HCT116 (cell line): ENCODE measurements around the gene LAMA1. TPM values are rescaled to one million over a fixed set of nuclear protein-coding genes. Genes with fewer than 3 reads are reported as not detected.

Source experiments
- ATAC-seq: fragments of 200-7000 bp; cut with Tn5 transposase; 2 replicates; pipeline ENCODE4 v1.9.1; 2020; ENCODE audit warnings: mild to moderate bottlenecking, moderate library complexity
- BruUV-seq: library from RNA; stranded (reverse); fragments of 400-500 nt; replicated peaks from 2 replicates; lab custom pipeline; 2021; lab: Mats Ljungman, UMichigan
- CTCF ChIA-PET: fragments of 300-600 bp; sonication (Branson Sonifier 250); formaldehyde crosslinking; loops from one replicate; lab custom pipeline; 2021; ENCODE audit warnings: antibody characterized with exemption; lab: Charles Lee
- POLR2A ChIA-PET: fragments of 300-600, 350-600 bp; sonication (Branson Sonifier 250); formaldehyde crosslinking; loops from one replicate; lab custom pipeline; 2021; ENCODE audit warnings: antibody characterized with exemption; lab: Charles Lee
- RAD21 ChIA-PET, 2 experiments: fragments of 300-600 bp; sonication (Branson Sonifier 250); formaldehyde crosslinking; loops; one replicate each; lab custom pipeline; 2023; ENCODE audit warnings: low total read pairs in 2 of 2; ENCODE audit not compliant: uncharacterized antibody in 2 of 2, unreplicated experiment in 2 of 2, low non-redundant PET in 1 of 2; lab: Charles Lee
- DNase-seq: peaks from one replicate; pipeline ENCODE4 v3.0.0-alpha.2; 2010; ENCODE audit warnings: low read depth, low spot score
- H2AFZ ChIP-seq: fragments of 200-600 bp; shearing (Covaris generic), sonication (generic); 2 replicates; pipeline ENCODE4 v1.6.1; 2017; ENCODE audit warnings: low read depth, mixed run types, mixed read lengths, antibody characterized with exemption, low read length; ENCODE audit not compliant: poor library complexity, severe bottlenecking
- H3K27ac ChIP-seq: 2 replicates; pipeline ENCODE4 v1.5.1; 2012; ENCODE audit warnings: low read depth, low read length
- H3K27me3 ChIP-seq: fragments of 200-600 bp; sonication (generic); 2 replicates; pipeline ENCODE4 v1.6.1; 2016; ENCODE audit warnings: mixed run types, low read length, mixed read lengths; ENCODE audit not compliant: insufficient read depth
- H3K36me3 ChIP-seq, 2 experiments: fragments of 200-500 bp in 1 of 2; fragments of 200-600 bp in 1 of 2; sonication (Bioruptor generic) in 1 of 2; sonication (generic) in 1 of 2; 2 replicates each; pipeline versions ENCODE4 v1.5.1 to v1.6.1; 2014 to 2016; ENCODE audit warnings: low read length in 2 of 2, inconsistent platforms in 1 of 2, mixed read lengths in 1 of 2, mixed run types in 1 of 2; ENCODE audit not compliant: insufficient read depth in 2 of 2, control insufficient read depth in 1 of 2
- H3K4me1 ChIP-seq, 2 experiments: fragments of 200-600 bp in 1 of 2; sonication (generic) in 1 of 2; 2 replicates each; pipeline versions ENCODE4 v1.5.1 to v1.6.1; 2012 to 2017; ENCODE audit warnings: low read length in 2 of 2, inconsistent platforms in 1 of 2, mild to moderate bottlenecking in 1 of 2, mixed read lengths in 1 of 2, mixed run types in 1 of 2, moderate library complexity in 1 of 2; ENCODE audit not compliant: insufficient read depth in 2 of 2, control insufficient read depth in 1 of 2
- H3K4me2 ChIP-seq: fragments of 200-600 bp; sonication (generic); 2 replicates; pipeline ENCODE4 v1.6.1; 2017; ENCODE audit warnings: mixed run types, low read length, mixed read lengths
- H3K4me3 ChIP-seq, 2 experiments: fragments of 200-600 bp in 1 of 2; sonication (generic) in 1 of 2; replicated peaks in 1 of 2; 2 replicates each; pipeline ENCODE4 v1.5.1; 2011 to 2016; ENCODE audit warnings: low read length in 2 of 2, control low read depth in 1 of 2, low read depth in 1 of 2, mild to moderate bottlenecking in 1 of 2, mixed read lengths in 1 of 2, mixed run types in 1 of 2
- H3K79me2 ChIP-seq: fragments of 200-600 bp; sonication (generic); 2 replicates; pipeline ENCODE4 v1.6.1; 2017; ENCODE audit warnings: mild to moderate bottlenecking, mixed run types, low read length, moderate library complexity, mixed read lengths; ENCODE audit not compliant: insufficient read depth
- H3K9ac ChIP-seq: fragments of 200-600 bp; sonication (generic); 2 replicates; pipeline ENCODE4 v1.6.1; 2016; ENCODE audit warnings: low read length, mixed read lengths
- H3K9me2 ChIP-seq: fragments of 200-600 bp; sonication (generic), shearing (Covaris generic); 2 replicates; pipeline ENCODE4 v1.6.1; 2017; ENCODE audit warnings: mixed run types, mild to moderate bottlenecking, moderate library complexity; ENCODE audit not compliant: insufficient read depth
- H3K9me3 ChIP-seq, 2 experiments: fragments of 200-500 bp in 1 of 2; fragments of 200-600 bp in 1 of 2; sonication (Bioruptor generic) in 1 of 2; sonication (generic) in 1 of 2; 2 replicates each; pipeline ENCODE4 v1.6.1; 2014 to 2017; ENCODE audit warnings: low read length in 2 of 2, mixed read lengths in 2 of 2, inconsistent platforms in 1 of 2, low read depth in 1 of 2, mild to moderate bottlenecking in 1 of 2, mixed run types in 1 of 2, moderate library complexity in 1 of 2; ENCODE audit not compliant: control insufficient read depth in 1 of 2, insufficient read depth in 1 of 2
- H4K20me1 ChIP-seq: fragments of 200-600 bp; sonication (generic), shearing (Covaris generic); 2 replicates; pipeline ENCODE4 v1.6.1; 2017; ENCODE audit warnings: mixed run types, mild to moderate bottlenecking, moderate library complexity; ENCODE audit not compliant: insufficient read depth
- CBX3 ChIP-seq: IDR thresholded peaks from 2 replicates; pipeline ENCODE4 v1.6.1; 2012; ENCODE audit warnings: low read depth
- CTCF ChIP-seq, 3 experiments: fragments of 200-600 bp in 1 of 3; sonication (generic) in 1 of 3; IDR thresholded peaks in 2 of 3; conservative IDR thresholded peaks in 1 of 3; 2 replicates each; pipeline ENCODE4 v1.5.1; 2012 to 2017; ENCODE audit warnings: low read depth in 2 of 3, low read length in 2 of 3, antibody characterized with exemption in 1 of 3, borderline replicate concordance in 1 of 3, control low read depth in 1 of 3, mild to moderate bottlenecking in 1 of 3, mixed read lengths in 1 of 3, mixed run types in 1 of 3, moderate library complexity in 1 of 3; ENCODE audit not compliant: insufficient read depth in 1 of 3
- EGR1 ChIP-seq: IDR thresholded peaks from 2 replicates; pipeline ENCODE4 v1.6.1; 2012; ENCODE audit warnings: low read depth
- ELF1 ChIP-seq: IDR thresholded peaks from 2 replicates; pipeline ENCODE4 v1.6.1; 2012; ENCODE audit warnings: low read depth, borderline replicate concordance
- EZH2 ChIP-seq: fragments of 200-600 bp; sonication (generic); IDR thresholded peaks from 2 replicates; pipeline ENCODE4 v1.6.1; 2017; ENCODE audit warnings: antibody characterized with exemption, mixed run types
- EZH2phosphoT487 ChIP-seq: fragments of 200-600 bp; IDR thresholded peaks from 2 replicates; pipeline ENCODE4 v1.6.1; 2018; ENCODE audit warnings: antibody characterized with exemption, borderline replicate concordance
- POLR2A ChIP-seq: IDR thresholded peaks from 2 replicates; pipeline ENCODE4 v1.7.0; 2011; ENCODE audit warnings: borderline replicate concordance; ENCODE audit not compliant: insufficient read depth, insufficient read length; ENCODE audit errors: extremely low read depth
- RAD21 ChIP-seq: IDR thresholded peaks from 2 replicates; pipeline ENCODE4 v1.6.1; 2012; ENCODE audit warnings: low read depth, mild to moderate bottlenecking
- SRF ChIP-seq: IDR thresholded peaks from 2 replicates; pipeline ENCODE4 v1.6.1; 2012; ENCODE audit warnings: low read depth
- TCF7L2 ChIP-seq: IDR thresholded peaks from 2 replicates; pipeline ENCODE4 v1.7.0; 2011; ENCODE audit warnings: borderline replicate concordance, inconsistent platforms; ENCODE audit not compliant: insufficient read depth, insufficient read length; ENCODE audit errors: extremely low read depth
- YY1 ChIP-seq: IDR thresholded peaks from 2 replicates; pipeline ENCODE4 v1.6.1; 2011; ENCODE audit warnings: low read length, low read depth, moderate library complexity, mild to moderate bottlenecking; ENCODE audit not compliant: insufficient replicate concordance; ENCODE audit errors: extremely low read depth
- ZFX ChIP-seq: fragments of 450-650 bp; IDR thresholded peaks from 2 replicates; pipeline ENCODE4 v1.6.1; 2017
- ZNF274 ChIP-seq: fragments of 200-500 bp; sonication (Bioruptor generic); IDR thresholded peaks from 2 replicates; pipeline ENCODE4 v1.6.1; 2014; ENCODE audit warnings: mild to moderate bottlenecking, low read depth, low read length, inconsistent platforms
- intact Hi-C: fragments of 100-400 bp; cut with micrococcal nuclease; formaldehyde crosslinking; loops from 2 replicates; pipeline ENCODE4 v1.10.0; 2022
- total RNA-seq: library from RNA; stranded (reverse); gene quantifications from one replicate; pipeline ENCODE4 v1.2.1, GENCODE V29; 2021; ENCODE audit not compliant: unreplicated experiment
- TF ChIP-seq, protein P1 (sequence below): IDR thresholded peaks from 2 replicates; pipeline ENCODE4 v1.6.1; 2012
- TF ChIP-seq, protein P2 (sequence below): IDR thresholded peaks from 2 replicates; pipeline ENCODE4 v1.6.1; 2011; ENCODE audit warnings: mild to moderate bottlenecking, low read length, moderate library complexity; ENCODE audit not compliant: insufficient replicate concordance; ENCODE audit errors: extremely low read depth

Gene LAMA1
- total RNA-seq, 1 experiment from 2014 or later: 0.05 TPM

DNA sequence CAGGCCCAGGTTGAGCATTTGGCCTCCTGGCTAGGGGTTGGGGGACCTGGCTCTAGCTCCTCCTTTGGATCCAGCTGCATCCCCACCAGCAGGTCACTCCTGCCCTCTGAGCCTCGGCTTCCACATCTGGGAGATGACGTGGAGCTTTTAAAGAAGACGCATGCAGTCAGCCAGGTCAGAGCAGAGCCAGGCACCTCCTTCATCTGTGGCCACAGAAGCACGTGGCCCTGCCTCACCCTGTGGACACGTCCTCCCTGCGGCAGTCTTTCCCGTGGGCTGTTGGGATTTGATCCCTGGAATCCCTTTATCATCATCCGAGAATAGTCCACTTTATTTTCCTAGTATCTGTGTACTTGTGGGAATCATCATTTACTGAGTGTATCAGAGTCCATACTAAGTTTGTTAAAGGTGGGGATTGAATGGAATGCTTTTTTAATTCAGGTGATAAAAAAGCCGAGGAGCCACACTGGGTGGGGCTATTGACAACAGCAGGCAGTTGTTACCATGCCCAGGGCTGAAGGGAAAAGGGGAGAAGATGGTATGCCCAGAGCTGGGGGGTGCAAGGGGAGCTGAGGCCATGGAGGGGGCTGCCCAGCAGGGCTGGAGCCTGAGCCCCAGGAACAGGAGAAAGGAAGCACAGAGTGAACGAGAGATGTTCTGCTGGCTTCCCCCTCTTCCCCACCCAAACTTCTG is 170.1 kb downstream of the LAMA1 start:
- H3K27ac ChIP-seq: no peak overlapping the region
- H4K20me1 ChIP-seq: no peaks in the 10 kb centered on the region
- no peak overlapping the region for H3K4me3 ChIP-seq
- RAD21 ChIA-PET: no interaction called here
- intact Hi-C loops: no loop called here
- H3K27me3 ChIP-seq: no peaks in the 10 kb centered on the region
- no peak overlapping the region for H3K9ac ChIP-seq
- H3K9me2 ChIP-seq: no peaks in the 10 kb centered on the region
- H3K79me2 ChIP-seq: no peaks in the 10 kb centered on the region
- DNase-seq: no peak
- no peak for ATAC-seq
- CTCF ChIA-PET: no interaction called here
- no peaks in the 10 kb centered on the region for H3K36me3 ChIP-seq
- no peaks in the 10 kb centered on the region for H3K4me1 ChIP-seq
- H3K4me2 ChIP-seq: no peak overlapping the region
- POLR2A ChIA-PET: no interaction called here
- peaks cover 0 to 18% of the 10 kb centered on the region in 2 experiments; a peak in 2 of 4 replicates for H3K9me3 ChIP-seq
- BruUV-seq: no TSS peak
- no peak overlapping the region for H2AFZ ChIP-seq
- TF ChIP-seq ZFX (no peak), POLR2A (no peak)
- TF ChIP-seq, all 23 proteins: peak for 0

- ChIA-PET CTCF (no interaction called here), POLR2A (no interaction called here), RAD21 (no interaction called here)
- TF ChIP-seq TCF7L2 (no peak), CBX3 (no peak), ZNF274 (no peak), EGR1 (no peak), ELF1 (no peak), SRF (no peak), RAD21 (no peak), CTCF (IDR thresholded peaks at IDR 0.05 in 2 of 3, conservative IDR thresholded peaks at IDR 0.05 in 1 of 3; ENCODE audit: borderline replicate concordance in 1 of 3, insufficient read depth in 1 of 3, low read depth in 2 of 3, low read length in 2 of 3) (no peak), YY1 (no peak), EZH2phosphoT487 (no peak), EZH2 (no peak)
- TF ChIP-seq, protein P1, sequence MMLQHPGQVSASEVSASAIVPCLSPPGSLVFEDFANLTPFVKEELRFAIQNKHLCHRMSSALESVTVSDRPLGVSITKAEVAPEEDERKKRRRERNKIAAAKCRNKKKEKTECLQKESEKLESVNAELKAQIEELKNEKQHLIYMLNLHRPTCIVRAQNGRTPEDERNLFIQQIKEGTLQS: no peak
- TF ChIP-seq, protein P2, sequence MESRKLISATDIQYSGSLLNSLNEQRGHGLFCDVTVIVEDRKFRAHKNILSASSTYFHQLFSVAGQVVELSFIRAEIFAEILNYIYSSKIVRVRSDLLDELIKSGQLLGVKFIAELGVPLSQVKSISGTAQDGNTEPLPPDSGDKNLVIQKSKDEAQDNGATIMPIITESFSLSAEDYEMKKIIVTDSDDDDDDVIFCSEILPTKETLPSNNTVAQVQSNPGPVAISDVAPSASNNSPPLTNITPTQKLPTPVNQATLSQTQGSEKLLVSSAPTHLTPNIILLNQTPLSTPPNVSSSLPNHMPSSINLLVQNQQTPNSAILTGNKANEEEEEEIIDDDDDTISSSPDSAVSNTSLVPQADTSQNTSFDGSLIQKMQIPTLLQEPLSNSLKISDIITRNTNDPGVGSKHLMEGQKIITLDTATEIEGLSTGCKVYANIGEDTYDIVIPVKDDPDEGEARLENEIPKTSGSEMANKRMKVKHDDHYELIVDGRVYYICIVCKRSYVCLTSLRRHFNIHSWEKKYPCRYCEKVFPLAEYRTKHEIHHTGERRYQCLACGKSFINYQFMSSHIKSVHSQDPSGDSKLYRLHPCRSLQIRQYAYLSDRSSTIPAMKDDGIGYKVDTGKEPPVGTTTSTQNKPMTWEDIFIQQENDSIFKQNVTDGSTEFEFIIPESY: no peak
- no peaks in the 10 kb centered on the region for H3K9me2 ChIP-seq
- H3K27me3 ChIP-seq: no peaks in the 10 kb centered on the region
- no peak overlapping the region for H3K9ac ChIP-seq
- intact Hi-C loops: no loop called here
- no peak overlapping the region for H3K4me2 ChIP-seq
- no peak overlapping the region for H3K4me3 ChIP-seq
- H3K36me3 ChIP-seq: no peaks in the 10 kb centered on the region
- H4K20me1 ChIP-seq: no peaks in the 10 kb centered on the region
- no peak overlapping the region for H3K27ac ChIP-seq
- DNase-seq: no peak
- no peaks in the 10 kb centered on the region for H3K79me2 ChIP-seq
- H2AFZ ChIP-seq: no peak overlapping the region
- H3K4me1 ChIP-seq: no peaks in the 10 kb centered on the region
- no peak for ATAC-seq
- H3K9me3 ChIP-seq: peaks cover 0 to 18% of the 10 kb centered on the region in 2 experiments; a peak in 2 of 4 replicates
- no TSS peak for BruUV-seq
Measured at GRCh38 chr18:6943143-6943542, 174.5 kb downstream of the LAMA1 start.
